Esophagus muscularis mucosa (tissue), 4 donors: Measurements from ENCODE around the gene FAM156B.

ENCODE experiments used
- CTCF ChIP-seq, 3 experiments: fragments of 200-600 bp in 2 of 3; fragments of 450-650 bp in 1 of 3; sonication (generic) in 2 of 3; IDR thresholded peaks; one replicate each; pipeline ENCODE4 v1.5.1; 2017 to 2019; ENCODE audit warnings: antibody characterized with exemption in 3 of 3, mild to moderate bottlenecking in 2 of 3, moderate library complexity in 1 of 3
- EP300 ChIP-seq: sonication (generic); formaldehyde crosslinking; IDR thresholded peaks from one replicate; pipeline ENCODE4 v1.6.1; 2017; ENCODE audit warnings: antibody characterized with exemption
- POLR2AphosphoS5 ChIP-seq, 2 donors: sonication (generic); formaldehyde crosslinking; IDR thresholded peaks; one replicate each; pipeline ENCODE4 v1.6.1; 2017; ENCODE audit warnings: antibody characterized with exemption in 2 of 2

- TF ChIP-seq CTCF (IDR thresholded peaks at IDR 0.05) (no peak), EP300 (no peak), POLR2AphosphoS5 (IDR thresholded peaks at IDR 0.05) (no peak)
These were observed 36.1 kb downstream of the FAM156B start for GRCh38 chrX:52933213-52933612.
